Kasumi-1 (cell line): ENCODE results near the gene DGKD.

Source experiments
- DNase-seq, 2 experiments: peaks; one replicate each; lab custom pipeline; 2025; lab: John Stamatoyannopoulos, UW

The DGKD gene

GRCh38 chr2:233477548-233478433 is 123.5 kb downstream of the DGKD start:
- DNase-seq, result no peak

DNA sequence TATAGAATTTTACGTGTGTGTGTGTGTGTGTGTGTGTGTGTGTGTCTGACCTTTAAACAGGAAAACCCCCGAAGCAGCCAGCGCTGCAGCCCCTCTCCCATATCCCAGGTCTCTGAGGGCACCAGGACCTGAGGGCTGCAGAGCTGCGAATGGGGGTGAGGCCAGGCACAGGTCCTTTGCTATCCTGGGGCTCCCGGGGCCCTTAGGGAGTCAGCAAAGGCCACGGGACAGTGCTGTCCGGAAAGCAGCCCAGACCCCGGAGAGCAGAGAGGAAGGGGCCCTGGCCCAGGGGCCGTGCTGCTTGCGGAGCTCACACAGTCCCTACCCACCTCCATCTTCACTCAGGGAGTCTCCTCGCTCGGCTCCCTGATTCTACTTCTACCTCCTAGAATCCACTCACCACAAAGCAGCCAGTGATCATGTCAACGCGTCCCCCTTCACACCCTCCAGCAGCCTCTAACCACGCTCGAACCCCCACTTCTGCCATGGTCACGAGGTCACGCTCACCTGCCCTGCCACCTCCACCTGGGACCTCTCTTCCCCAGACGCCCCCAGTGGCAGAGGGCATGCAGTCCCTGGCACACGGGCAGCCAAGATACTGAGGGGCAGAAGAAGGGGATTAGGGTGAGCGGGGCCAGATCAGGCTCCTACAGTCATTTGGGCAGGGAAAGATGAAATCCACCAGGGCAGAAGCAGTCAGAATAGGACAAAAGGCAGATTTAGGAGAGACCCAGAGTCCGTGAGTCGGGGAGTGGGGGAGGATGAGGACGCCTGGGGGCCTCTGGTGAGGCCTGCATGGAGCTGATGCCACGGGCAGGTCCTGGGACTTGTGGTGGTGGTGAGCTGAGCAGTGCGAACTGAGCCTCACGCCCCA is 125.6 kb downstream of the DGKD start:
- DNase-seq, result no peak

GRCh38 chr2:233480490-233481202 is 126.4 kb downstream of the DGKD start:
- DNase-seq, result peak; percentile 17 to 29

DNA sequence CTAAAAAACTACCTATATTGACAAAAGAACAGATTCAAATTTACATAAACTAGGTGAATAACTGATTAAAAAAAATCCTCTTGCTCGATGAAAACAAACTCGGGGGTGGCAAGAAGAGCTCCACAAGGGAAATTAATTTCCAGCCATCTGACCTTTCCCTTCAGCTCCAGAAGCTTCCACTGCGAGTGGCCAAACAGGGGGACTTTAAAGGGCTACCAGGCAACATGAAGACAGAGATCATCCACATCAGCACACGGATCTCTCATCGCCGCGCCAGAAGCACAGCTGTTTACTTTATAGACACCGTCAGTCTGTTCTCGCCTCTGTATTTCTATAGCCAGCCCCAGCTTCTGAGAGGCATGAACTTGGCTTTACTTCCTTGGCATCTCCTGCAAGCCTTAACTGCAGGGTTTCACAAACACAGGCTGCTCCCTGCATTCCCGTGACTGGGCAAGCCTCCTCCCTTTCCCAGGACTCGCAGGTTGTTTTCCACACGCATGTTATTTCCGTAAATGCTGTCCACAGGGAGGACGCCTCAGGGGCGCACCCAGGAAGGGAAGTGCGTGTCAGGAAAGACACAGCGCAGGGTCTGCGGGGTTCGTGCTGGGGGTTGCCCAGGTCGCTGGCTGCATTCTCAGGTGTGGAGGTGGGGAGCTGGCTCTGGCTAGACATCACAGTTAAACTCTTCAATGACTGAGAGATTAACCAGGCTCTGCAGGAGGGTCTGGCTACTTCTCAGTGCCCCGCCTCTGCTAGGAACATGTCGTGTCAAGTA is 127.3 kb downstream of the DGKD start:
- DNase-seq, result no peak

- no peak for DNase-seq
Measured at GRCh38 chr2:233482616-233483015, 128.3 kb downstream of the DGKD start.

- DNase-seq, result no peak
Measured at GRCh38 chr2:233485726-233486125, 131.4 kb downstream of the DGKD start.

DNA sequence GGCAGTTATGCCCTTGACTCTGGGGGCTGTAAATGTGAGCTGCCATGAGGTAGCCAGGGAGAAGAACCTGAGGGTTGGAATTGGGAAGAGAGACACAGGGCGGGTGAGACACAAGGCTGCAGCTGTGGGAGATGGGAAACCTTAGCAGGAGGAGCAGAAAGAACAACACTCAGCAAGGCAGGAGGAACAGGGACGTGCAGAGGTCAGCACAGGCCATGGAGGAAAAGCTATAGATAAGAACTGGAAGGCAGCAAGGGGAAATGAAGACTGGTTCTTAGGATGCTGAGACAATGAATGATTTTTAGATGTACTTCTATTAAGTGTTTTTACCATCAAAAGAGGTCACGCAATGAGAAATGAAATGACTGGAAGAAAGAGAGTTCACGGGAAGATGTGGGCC is 132.1 kb downstream of the DGKD start:
- no peak for DNase-seq

GRCh38 chr2:233486778-233487552 is 132.7 kb downstream of the DGKD start:
- no peak for DNase-seq

GRCh38 chr2:233487748-233488345 is 133.6 kb downstream of the DGKD start:
- DNase-seq, result no peak

- no peak for DNase-seq
Measured at GRCh38 chr2:233489143-233489542, 134.8 kb downstream of the DGKD start.

DNA sequence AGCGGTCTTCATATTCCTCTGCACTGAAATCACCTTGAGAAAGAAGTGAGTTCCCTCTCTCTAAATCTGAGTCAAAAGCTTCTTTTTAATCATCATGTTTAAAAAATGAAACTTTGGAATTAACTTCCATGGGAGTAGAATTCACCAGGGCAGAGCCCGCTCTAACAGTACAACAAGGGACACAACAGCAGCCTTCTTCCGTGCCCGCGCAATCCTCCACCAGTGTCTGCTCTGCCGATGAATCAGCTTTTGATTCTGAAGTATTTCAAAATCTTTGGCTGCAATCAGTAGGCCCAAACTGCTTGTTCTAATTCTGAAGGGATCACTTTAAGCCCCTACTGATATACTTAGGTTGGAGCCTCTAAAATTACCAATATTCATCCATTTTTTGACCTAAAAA is 135.4 kb downstream of the DGKD start:
- no peak for DNase-seq

GRCh38 chr2:233490831-233491230 is 136.5 kb downstream of the DGKD start:
- DNase-seq, result no peak

DNA sequence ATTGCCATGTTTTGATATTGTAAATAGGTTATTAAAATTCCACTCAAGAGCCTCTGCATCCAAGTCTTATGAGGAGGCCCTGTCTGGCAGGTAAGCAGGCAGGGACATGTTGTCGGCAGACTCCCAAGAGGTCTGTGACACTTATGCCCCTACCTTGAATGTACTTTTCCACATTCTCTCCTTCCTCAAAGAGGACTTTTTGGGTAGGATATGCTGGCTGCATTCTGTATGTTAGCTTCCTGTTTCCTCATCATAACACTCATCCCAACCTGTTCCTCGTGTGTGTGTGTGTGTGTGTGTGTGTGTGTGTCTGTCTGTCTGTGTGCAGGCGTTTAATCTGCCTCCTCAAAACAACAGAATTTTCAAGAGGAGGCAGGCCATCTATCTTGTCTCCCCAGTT is 137.0 kb downstream of the DGKD start:
- no peak for DNase-seq

- no peak for DNase-seq
Measured at GRCh38 chr2:233492078-233492477, 137.8 kb downstream of the DGKD start.

DNA sequence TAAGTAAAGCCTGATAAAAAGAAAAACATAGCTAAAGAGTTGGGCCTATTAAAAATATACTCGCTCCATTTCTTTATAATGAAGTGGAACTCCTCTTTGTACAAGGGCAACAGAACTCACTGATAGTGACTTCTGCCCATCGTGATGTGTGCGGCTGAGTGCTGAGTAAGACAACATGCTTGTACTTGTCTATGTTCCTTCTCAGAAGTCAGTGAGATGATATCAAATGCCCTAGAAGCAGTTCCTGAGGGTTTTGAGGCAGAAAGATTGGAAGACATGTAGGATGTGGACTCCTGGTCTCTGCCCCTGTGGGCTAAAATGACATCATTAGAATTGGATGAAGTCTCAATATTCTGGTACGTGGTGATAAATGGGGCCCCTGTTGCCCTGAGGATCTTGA is 138.5 kb downstream of the DGKD start:
- no peak for DNase-seq

- DNase-seq, result no peak
Measured at GRCh38 chr2:233495503-233496496, 141.5 kb downstream of the DGKD start.

- no peak for DNase-seq
Measured at GRCh38 chr2:233497692-233498091, 143.4 kb downstream of the DGKD start.

DNA sequence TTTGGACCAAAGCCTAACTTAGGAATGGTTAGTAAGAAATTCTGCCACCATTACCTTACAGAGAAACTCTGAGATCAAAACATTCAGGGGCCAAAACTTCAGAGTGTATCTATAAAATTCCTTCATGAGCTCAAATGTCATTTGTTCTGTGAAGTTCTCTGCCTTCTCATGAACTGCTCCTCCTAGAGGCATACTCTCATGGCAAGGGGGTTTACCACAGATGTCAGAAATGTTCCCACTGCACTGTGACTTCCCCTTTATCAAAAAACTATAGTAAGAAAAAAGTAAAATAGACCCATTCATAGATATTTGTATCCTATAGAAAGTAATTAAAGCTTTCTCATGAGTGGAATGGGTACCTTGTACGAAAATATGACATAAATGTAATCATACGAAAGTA is 143.8 kb downstream of the DGKD start:
- DNase-seq, result peak; percentile 38 to 45

DNA sequence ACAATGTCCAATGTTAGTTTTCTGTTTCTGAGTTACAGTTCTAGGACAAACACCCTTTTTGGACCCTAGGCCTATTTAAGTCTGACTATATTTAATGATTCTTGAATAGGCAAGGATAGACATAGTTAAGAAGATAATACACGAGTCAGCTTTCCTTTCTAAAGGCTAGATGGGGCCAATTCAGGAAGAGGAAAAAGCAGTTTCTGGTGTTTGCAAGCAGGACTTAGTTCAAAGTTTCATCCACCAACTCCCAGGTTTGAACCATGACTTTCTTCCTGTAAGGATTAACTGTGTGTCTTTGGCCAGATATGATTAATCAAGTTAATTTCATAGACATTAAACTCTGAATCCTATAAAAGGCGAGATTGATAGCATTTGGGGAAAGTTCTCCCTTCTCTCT is 145.6 kb downstream of the DGKD start:
- no peak for DNase-seq
